ENCODE results near the gene USP21. TPM values are rescaled to one million over a fixed set of nuclear protein-coding genes. Genes with fewer than 3 reads are reported as not detected.

The USP21 gene
- polyA plus RNA-seq, 3 donors: 11.0 to 42.8 (median 11.3) TPM

DNA sequence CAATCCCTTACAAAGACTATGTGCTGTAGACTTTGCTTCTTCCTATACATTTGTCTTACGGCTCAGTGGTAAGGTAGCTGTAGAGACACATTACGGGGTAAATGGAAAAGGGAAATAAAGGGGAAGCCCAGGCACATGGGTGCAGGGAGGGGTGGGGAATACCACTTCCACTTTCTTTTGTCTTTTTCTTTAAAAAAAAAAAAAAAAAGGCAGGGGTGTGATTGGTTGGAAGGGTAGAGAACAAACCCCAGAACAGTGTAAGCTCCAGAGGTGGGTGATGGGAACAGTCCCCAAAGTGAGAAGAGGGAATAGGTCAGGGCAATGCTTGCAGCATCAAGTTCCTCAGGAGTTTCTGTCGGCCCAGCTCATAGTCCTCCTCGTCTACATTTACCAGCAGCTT lies 37.5 kb upstream of the USP21 start:
- Mint-ChIP-seq H3K4me1 (peaks cover 66% of the 10 kb centered on the region), H3K27me3 (ENCODE audit: low read depth in 3 of 3) (peaks cover 0 to 1% (median 0%) of the 10 kb centered on the region in 3 donors), H3K27ac (peak overlapping the region; percentile 81 to 98 (median 94)), H3K4me3 (peak overlapping the region; percentile 54), H3K36me3 (peaks cover 54 to 63% of the 10 kb centered on the region in 2 donors), H3K9me3 (peaks cover 0 to 2% (median 0%) of the 10 kb centered on the region in 7 donors)
- peak overlapping the region; percentile 63 for H3K4me2 ChIP-seq (replicated peaks; ENCODE audit: extremely low read depth, low read length, poor library complexity, severe bottlenecking)
- H3K36me3 ChIP-seq (replicated peaks in 1 of 2; ENCODE audit: control insufficient read depth in 1 of 2, insufficient read depth in 2 of 2, low read length in 2 of 2): peaks cover 42 to 65% of the 10 kb centered on the region in 2 donors
- WGBS (ENCODE audit: insufficient coverage): no CpG with 5 or more reads among the region's 4 CpGs
- peaks cover 59 to 65% of the 10 kb centered on the region in 2 donors for H3K4me1 ChIP-seq (ENCODE audit: control insufficient read depth in 1 of 2, insufficient read depth in 2 of 2, low read length in 2 of 2)
- peak; percentile 62 to 81 (median 76) for DNase-seq
- H3K27ac ChIP-seq (ENCODE audit: low read depth in 1 of 2, low read length in 2 of 2): peak overlapping the region; percentile 69 to 99
- peak overlapping the region; percentile 7 for H3K9ac ChIP-seq (ENCODE audit: insufficient read depth, low read length, poor library complexity, severe bottlenecking)
- peaks cover 30% of the 10 kb centered on the region for H4K20me1 ChIP-seq (ENCODE audit: insufficient read depth, low read length)
- peak overlapping the region in 1 of 3 experiments; percentile 57 for H3K4me3 ChIP-seq (replicated peaks in 1 of 3; ENCODE audit: low read depth in 2 of 3, low read length in 3 of 3)
- no peaks in the 10 kb centered on the region for H3K9me3 ChIP-seq (replicated peaks in 1 of 2; ENCODE audit: control insufficient read depth in 1 of 2, insufficient read depth in 1 of 2, low read length in 2 of 2)
- H3K79me2 ChIP-seq (ENCODE audit: insufficient read depth, low read length): peaks cover 72% of the 10 kb centered on the region
- TF ChIP-seq, protein P1, sequence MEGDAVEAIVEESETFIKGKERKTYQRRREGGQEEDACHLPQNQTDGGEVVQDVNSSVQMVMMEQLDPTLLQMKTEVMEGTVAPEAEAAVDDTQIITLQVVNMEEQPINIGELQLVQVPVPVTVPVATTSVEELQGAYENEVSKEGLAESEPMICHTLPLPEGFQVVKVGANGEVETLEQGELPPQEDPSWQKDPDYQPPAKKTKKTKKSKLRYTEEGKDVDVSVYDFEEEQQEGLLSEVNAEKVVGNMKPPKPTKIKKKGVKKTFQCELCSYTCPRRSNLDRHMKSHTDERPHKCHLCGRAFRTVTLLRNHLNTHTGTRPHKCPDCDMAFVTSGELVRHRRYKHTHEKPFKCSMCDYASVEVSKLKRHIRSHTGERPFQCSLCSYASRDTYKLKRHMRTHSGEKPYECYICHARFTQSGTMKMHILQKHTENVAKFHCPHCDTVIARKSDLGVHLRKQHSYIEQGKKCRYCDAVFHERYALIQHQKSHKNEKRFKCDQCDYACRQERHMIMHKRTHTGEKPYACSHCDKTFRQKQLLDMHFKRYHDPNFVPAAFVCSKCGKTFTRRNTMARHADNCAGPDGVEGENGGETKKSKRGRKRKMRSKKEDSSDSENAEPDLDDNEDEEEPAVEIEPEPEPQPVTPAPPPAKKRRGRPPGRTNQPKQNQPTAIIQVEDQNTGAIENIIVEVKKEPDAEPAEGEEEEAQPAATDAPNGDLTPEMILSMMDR (IDR thresholded peaks at IDR 0.05): no peak
- intact Hi-C loops (cut with micrococcal nuclease): no loop called here
- no peaks in the 10 kb centered on the region for H3K27me3 ChIP-seq (ENCODE audit: control insufficient read depth in 2 of 2, insufficient read depth in 2 of 2, low read length in 2 of 2)
- H2AFZ ChIP-seq (ENCODE audit: insufficient read depth, low read depth, low read length, poor library complexity, severe bottlenecking): no peak overlapping the region

DNA sequence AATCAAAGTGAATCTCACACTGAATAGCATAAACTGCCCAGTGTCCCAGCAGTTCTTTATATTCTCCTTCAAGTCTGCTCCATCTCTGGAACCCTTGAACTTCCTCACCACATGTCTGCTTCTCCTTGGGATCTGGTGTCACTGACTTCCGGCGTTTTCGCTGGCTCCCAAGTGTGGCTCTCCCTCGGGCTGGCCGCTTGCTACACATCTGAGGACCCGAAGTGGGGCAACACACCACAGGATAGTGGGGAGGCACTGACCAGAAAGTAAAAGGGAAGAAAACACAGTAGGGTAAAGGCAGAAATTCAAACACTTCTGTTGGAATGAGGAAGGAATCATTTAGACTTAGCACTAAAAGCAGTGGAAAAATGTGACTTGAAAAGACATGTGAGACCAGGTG lies 36.3 kb upstream of the USP21 start:
- Histone ChIP-seq H3K9me3 (replicated peaks in 1 of 2; ENCODE audit: control insufficient read depth in 1 of 2, insufficient read depth in 1 of 2, low read length in 2 of 2) (no peaks in the 10 kb centered on the region), H3K27ac (ENCODE audit: low read depth in 1 of 2, low read length in 2 of 2) (peak overlapping the region; percentile 27 to 99), H3K4me1 (ENCODE audit: control insufficient read depth in 1 of 2, insufficient read depth in 2 of 2, low read length in 2 of 2) (peaks cover 64 to 70% of the 10 kb centered on the region in 2 donors), H3K36me3 (replicated peaks in 1 of 2; ENCODE audit: control insufficient read depth in 1 of 2, insufficient read depth in 2 of 2, low read length in 2 of 2) (peaks cover 42 to 74% of the 10 kb centered on the region in 2 donors), H3K4me3 (replicated peaks in 1 of 3; ENCODE audit: low read depth in 2 of 3, low read length in 3 of 3) (no peak overlapping the region), H3K27me3 (ENCODE audit: control insufficient read depth in 2 of 2, insufficient read depth in 2 of 2, low read length in 2 of 2) (no peaks in the 10 kb centered on the region), H3K79me2 (ENCODE audit: insufficient read depth, low read length) (peaks cover 72% of the 10 kb centered on the region), H3K4me2 (replicated peaks; ENCODE audit: extremely low read depth, low read length, poor library complexity, severe bottlenecking) (no peak overlapping the region), H3K9ac (ENCODE audit: insufficient read depth, low read length, poor library complexity, severe bottlenecking) (no peak overlapping the region), H4K20me1 (ENCODE audit: insufficient read depth, low read length) (peaks cover 42% of the 10 kb centered on the region), H2AFZ (ENCODE audit: insufficient read depth, low read depth, low read length, poor library complexity, severe bottlenecking) (no peak overlapping the region)
- Mint-ChIP-seq H3K27me3 (ENCODE audit: low read depth in 3 of 3) (peaks cover 0 to 1% (median 0%) of the 10 kb centered on the region in 3 donors), H3K9me3 (peaks cover 0 to 2% (median 0%) of the 10 kb centered on the region in 7 donors), H3K4me1 (peaks cover 71% of the 10 kb centered on the region), H3K27ac (peak overlapping the region; percentile 76 to 94 (median 89)), H3K36me3 (peaks cover 58 to 68% of the 10 kb centered on the region in 2 donors), H3K4me3 (no peak overlapping the region)
- no peak for DNase-seq
- intact Hi-C loops (cut with micrococcal nuclease): no loop called here
- TF ChIP-seq, protein P1 (IDR thresholded peaks at IDR 0.05): no peak
- 94% methylated on average over 6 of the region's 6 CpGs for WGBS (ENCODE audit: insufficient coverage)

All from CD14-positive monocyte (primary cell).